ENCODE measurements around the gene INPP4A. TPM values are rescaled to one million over a fixed set of nuclear protein-coding genes. Genes with fewer than 3 reads are reported as not detected.

INPP4A gene
- total and polyA plus RNA-seq, 2 donors (not counting 3 experiments of a cell fraction or from before 2014, with no cell fraction given) = 14.9 to 28.8 TPM

- Histone ChIP-seq H3K9me1 (replicated peaks; ENCODE audit: control insufficient read depth, extremely low read depth, insufficient read depth, low read length) (no peaks in the 10 kb centered on the region), H3K27ac (ENCODE audit: insufficient read depth, low read depth, low read length) (no peak overlapping the region), H3K27me3 (ENCODE audit: control insufficient read depth in 2 of 2, insufficient read depth in 2 of 2, low read length in 2 of 2) (no peaks in the 10 kb centered on the region), H3K79me2 (ENCODE audit: control insufficient read depth, insufficient read depth, low read length) (peaks cover 61% of the 10 kb centered on the region), H3K36me3 (ENCODE audit: control insufficient read depth in 2 of 2, extremely low read depth in 1 of 2, insufficient read depth in 2 of 2, low read length in 2 of 2) (peaks cover 0 to 1% of the 10 kb centered on the region in 2 experiments), H4K20me1 (replicated peaks; ENCODE audit: control insufficient read depth, extremely low read depth, insufficient read depth, low read length) (no peaks in the 10 kb centered on the region), H3K9me3 (replicated peaks; ENCODE audit: control insufficient read depth, insufficient read depth, low read length) (no peaks in the 10 kb centered on the region), H3K9ac (replicated peaks; ENCODE audit: extremely low read depth, insufficient read depth, low read length) (no peak overlapping the region), H3K4me3 (replicated peaks in 1 of 3; ENCODE audit: insufficient read depth in 1 of 3, low read depth in 1 of 3, low read length in 3 of 3) (no peak overlapping the region), H2AFZ (ENCODE audit: low read depth, low read length) (no peak overlapping the region), H3K4me1 (ENCODE audit: control insufficient read depth, extremely low read depth, insufficient read depth, low read length) (peaks cover 32% of the 10 kb centered on the region), H3K4me2 (ENCODE audit: insufficient read depth, low read length) (no peak overlapping the region)
- dilution Hi-C loops (cut with MboI; ENCODE audit: extremely low pct_ligation_motif_present, low sequenced_read_pairs) (no loop called here), intact Hi-C loops (cut with micrococcal nuclease) (loop anchor here (5.0 kb wide), 1 partner anchor 104 kb away; no protein-coding TSS in a partner anchor)
- CTCF ChIA-PET = interaction anchor here (1.2 to 2.2 kb wide), 2 partner anchors 194 to 231 kb away, joined by 4 to 8 read pairs; no protein-coding TSS in a partner anchor
- DNase-seq (ENCODE audit: low read depth, low spot score) = no peak
- no peak for TF ChIP-seq JUN (IDR thresholded peaks at IDR 0.05; ENCODE audit: borderline replicate concordance, insufficient read depth, insufficient read length, low read depth)
- no peak for TF ChIP-seq FOS (IDR thresholded peaks at IDR 0.05; ENCODE audit: borderline replicate concordance, insufficient read depth, low read length)
- no peak for TF ChIP-seq POLR2A (IDR thresholded peaks at IDR 0.05; ENCODE audit: low read depth, low read length)
- no peak for TF ChIP-seq MAX (IDR thresholded peaks at IDR 0.05; ENCODE audit: insufficient read depth, insufficient read length)
- TF ChIP-seq CTCF (IDR thresholded peaks at IDR 0.05; ENCODE audit: extremely low read depth in 1 of 2, insufficient read depth in 1 of 2, low read depth in 1 of 2, low read length in 2 of 2) = no peak
- TF ChIP-seq MYC (IDR thresholded peaks at IDR 0.05; ENCODE audit: low read depth, low read length) = no peak
- no peak for TF ChIP-seq POLR2AphosphoS5 (IDR thresholded peaks at IDR 0.05; ENCODE audit: insufficient read depth, low read depth, low read length)
- TF ChIP-seq EZH2 (IDR thresholded peaks at IDR 0.05; ENCODE audit: borderline replicate concordance, low read depth, low read length, severe bottlenecking) = no peak
- no peak for TF ChIP-seq GATA2 (IDR thresholded peaks at IDR 0.05; ENCODE audit: insufficient read depth, insufficient read length, low read depth, low read length)
- no peak for FAIRE-seq
- no TSS peak for BruUV-seq (replicated peaks)
- POLR2A ChIA-PET = no interaction called here
Measured at GRCh38 chr2:98606431-98606830, 161.8 kb downstream of the INPP4A start.

Data from endothelial cell of umbilical vein (primary cell).